ENCODE data around the gene CLDN12. TPM values are rescaled to one million over a fixed set of nuclear protein-coding genes. Genes with fewer than 3 reads are reported as not detected.

Gene CLDN12
- total and polyA plus RNA-seq, 2 of the 4 experiments (the other 2 are of a cell fraction), result 33.4 to 46.4 TPM

DNA sequence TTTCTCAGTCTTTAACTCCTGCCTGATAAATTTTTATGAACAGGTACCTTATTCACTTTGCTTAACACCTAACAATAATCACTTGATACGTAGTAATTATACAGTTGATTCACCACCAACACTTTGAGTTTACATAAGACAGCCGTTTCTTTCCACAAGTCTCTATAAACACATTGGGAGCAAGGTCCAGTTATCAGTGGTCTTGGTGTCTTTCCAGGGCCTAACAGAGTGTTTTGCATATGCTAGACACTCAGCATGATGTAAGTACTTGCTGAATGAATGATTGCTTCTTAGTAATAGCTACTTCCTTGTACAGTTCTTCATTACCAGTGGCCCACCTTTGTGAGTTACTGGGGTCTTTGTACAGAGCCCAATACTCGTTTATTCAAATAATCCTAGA, 6.4 kb downstream of the CLDN12 start:
- Histone ChIP-seq H3K4ac (ENCODE audit: low read depth, low read length) (no peak overlapping the region), H2AFZ (replicated peaks; ENCODE audit: low read length, poor library complexity) (no peak overlapping the region), H4K8ac (ENCODE audit: low read depth in 2 of 2, low read length in 2 of 2) (no peak overlapping the region), H2BK120ac (ENCODE audit: low read depth, low read length) (no peak overlapping the region), H2AK5ac (ENCODE audit: low read depth, low read length) (no peak overlapping the region), H3K14ac (replicated peaks; ENCODE audit: low read depth, low read length) (no peak overlapping the region), H3K9me3 (ENCODE audit: control insufficient read depth, insufficient read depth, low read length) (no peaks in the 10 kb centered on the region), H3K9ac (ENCODE audit: low read depth, low read length) (no peak overlapping the region), H3K18ac (ENCODE audit: low read depth, low read length) (no peak overlapping the region), H4K5ac (ENCODE audit: low read depth, low read length) (no peak overlapping the region), H3K4me2 (ENCODE audit: low read depth, low read length) (no peak overlapping the region), H3K4me3 (ENCODE audit: insufficient read depth, low read depth, low read length) (no peak overlapping the region), H3K27me3 (ENCODE audit: control insufficient read depth, insufficient read depth, low read length) (no peaks in the 10 kb centered on the region), H3K4me1 (ENCODE audit: control insufficient read depth, insufficient read depth, low read length) (no peaks in the 10 kb centered on the region), H2BK5ac (ENCODE audit: low read depth, low read length, poor library complexity, severe bottlenecking) (no peak overlapping the region), H3K79me1 (ENCODE audit: low read depth in 1 of 2, low read length in 2 of 2) (peaks cover 24 to 36% of the 10 kb centered on the region in 2 experiments), H2BK20ac (ENCODE audit: low read depth, low read length) (no peak overlapping the region), H3K23ac (ENCODE audit: low read depth, low read length) (no peak overlapping the region), H4K20me1 (ENCODE audit: insufficient read depth, low read length) (peaks cover 11% of the 10 kb centered on the region; the same call in 1 of the 2 replicates), H4K91ac (ENCODE audit: insufficient read depth, low read depth, low read length) (no peak overlapping the region), H3K56ac (ENCODE audit: extremely low read depth, insufficient read depth, low read length) (no peak overlapping the region), H3K36me3 (ENCODE audit: control insufficient read depth, insufficient read depth, low read length) (peaks cover 28% of the 10 kb centered on the region), H2BK15ac (ENCODE audit: low read depth, low read length) (no peak overlapping the region), H3K9me1 (ENCODE audit: insufficient read depth, low read length) (peaks cover 4% of the 10 kb centered on the region; the same call in 1 of the 2 replicates), H3K27ac (ENCODE audit: insufficient read depth, low read length) (no peak overlapping the region), H2AK9ac (replicated peaks; ENCODE audit: low read depth, low read length, poor library complexity) (no peak overlapping the region)
- POLR2A ChIA-PET (ENCODE audit: unreplicated experiment), result no interaction called here
- CTCF ChIA-PET, result interaction anchor here (0.7 kb wide), 1 partner anchor 97 kb away, joined by 3 read pairs; no protein-coding TSS in a partner anchor
- no CpG with 5 or more reads among the region's 3 CpGs for WGBS, 2 experiments (ENCODE audit: extremely low coverage in 2 of 2, insufficient read length in 1 of 2)
- in situ Hi-C loops (cut with MboI; ENCODE audit: low sequenced_read_pairs) (no loop called here), intact Hi-C loops (cut with micrococcal nuclease) (no loop called here), dilution Hi-C loops (cut with HindIII; ENCODE audit: low sequenced_read_pairs, unreplicated experiment) (no loop called here)
- ATAC-seq (ENCODE audit: low read depth), result no peak
- BruUV-seq (replicated peaks), result no TSS peak
- DNase-seq, result no peak
- TF ChIP-seq CEBPB (IDR thresholded peaks at IDR 0.05; ENCODE audit: low read depth, low read length) (no peak), FOS (IDR thresholded peaks at IDR 0.05; ENCODE audit: low read depth, low read length) (no peak), NFE2L2 (IDR thresholded peaks at IDR 0.05; ENCODE audit: low read depth, low read length) (no peak), POLR2A (IDR thresholded peaks at IDR 0.05; ENCODE audit: low read depth, low read length) (no peak), BHLHE40 (IDR thresholded peaks at IDR 0.05; ENCODE audit: low read depth, low read length) (no peak), CTCF (conservative IDR thresholded peaks at IDR 0.05; ENCODE audit: low read depth, low read length) (no peak), MXI1 (IDR thresholded peaks at IDR 0.05; ENCODE audit: borderline replicate concordance, low read depth, low read length) (no peak), CHD1 (IDR thresholded peaks at IDR 0.05; ENCODE audit: low read depth, low read length) (no peak), SMC3 (IDR thresholded peaks at IDR 0.05; ENCODE audit: low read depth, low read length) (no peak), RAD21 (IDR thresholded peaks at IDR 0.05; ENCODE audit: low read length) (no peak), RFX5 (IDR thresholded peaks at IDR 0.05; ENCODE audit: low read depth, low read length) (no peak), RCOR1 (IDR thresholded peaks at IDR 0.05; ENCODE audit: insufficient replicate concordance, low read length) (no peak), MAFK (IDR thresholded peaks at IDR 0.05; ENCODE audit: low read depth, low read length) (no peak), MAZ (IDR thresholded peaks at IDR 0.05; ENCODE audit: borderline replicate concordance, low read depth, low read length) (no peak)
- TF ChIP-seq, protein P1, sequence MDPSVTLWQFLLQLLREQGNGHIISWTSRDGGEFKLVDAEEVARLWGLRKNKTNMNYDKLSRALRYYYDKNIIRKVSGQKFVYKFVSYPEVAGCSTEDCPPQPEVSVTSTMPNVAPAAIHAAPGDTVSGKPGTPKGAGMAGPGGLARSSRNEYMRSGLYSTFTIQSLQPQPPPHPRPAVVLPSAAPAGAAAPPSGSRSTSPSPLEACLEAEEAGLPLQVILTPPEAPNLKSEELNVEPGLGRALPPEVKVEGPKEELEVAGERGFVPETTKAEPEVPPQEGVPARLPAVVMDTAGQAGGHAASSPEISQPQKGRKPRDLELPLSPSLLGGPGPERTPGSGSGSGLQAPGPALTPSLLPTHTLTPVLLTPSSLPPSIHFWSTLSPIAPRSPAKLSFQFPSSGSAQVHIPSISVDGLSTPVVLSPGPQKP (IDR thresholded peaks at IDR 0.05; ENCODE audit: borderline replicate concordance, low read depth, low read length), result no peak
- TF ChIP-seq, protein P2, sequence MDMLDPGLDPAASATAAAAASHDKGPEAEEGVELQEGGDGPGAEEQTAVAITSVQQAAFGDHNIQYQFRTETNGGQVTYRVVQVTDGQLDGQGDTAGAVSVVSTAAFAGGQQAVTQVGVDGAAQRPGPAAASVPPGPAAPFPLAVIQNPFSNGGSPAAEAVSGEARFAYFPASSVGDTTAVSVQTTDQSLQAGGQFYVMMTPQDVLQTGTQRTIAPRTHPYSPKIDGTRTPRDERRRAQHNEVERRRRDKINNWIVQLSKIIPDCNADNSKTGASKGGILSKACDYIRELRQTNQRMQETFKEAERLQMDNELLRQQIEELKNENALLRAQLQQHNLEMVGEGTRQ (IDR thresholded peaks at IDR 0.05; ENCODE audit: low read depth, low read length), result no peak

Measured in IMR-90 (cell line).